GM19239 (cell line): Measurements from ENCODE around the gene CLASP1.

Experiments
- DNase-seq: peaks from one replicate; pipeline ENCODE4 v3.0.0; 2011; ENCODE audit warnings: low spot score; ENCODE audit not compliant: insufficient read length
- FAIRE-seq: peaks from 2 replicates; lab custom pipeline; 2011; peaks lifted over from hg19 to GRCh38; lab: Jason Lieb, UNC

The CLASP1 gene

GRCh38 chr2:121365061-121365460 is 284.2 kb downstream of the CLASP1 start:
- FAIRE-seq (no peak), DNase-seq (no peak)

DNA sequence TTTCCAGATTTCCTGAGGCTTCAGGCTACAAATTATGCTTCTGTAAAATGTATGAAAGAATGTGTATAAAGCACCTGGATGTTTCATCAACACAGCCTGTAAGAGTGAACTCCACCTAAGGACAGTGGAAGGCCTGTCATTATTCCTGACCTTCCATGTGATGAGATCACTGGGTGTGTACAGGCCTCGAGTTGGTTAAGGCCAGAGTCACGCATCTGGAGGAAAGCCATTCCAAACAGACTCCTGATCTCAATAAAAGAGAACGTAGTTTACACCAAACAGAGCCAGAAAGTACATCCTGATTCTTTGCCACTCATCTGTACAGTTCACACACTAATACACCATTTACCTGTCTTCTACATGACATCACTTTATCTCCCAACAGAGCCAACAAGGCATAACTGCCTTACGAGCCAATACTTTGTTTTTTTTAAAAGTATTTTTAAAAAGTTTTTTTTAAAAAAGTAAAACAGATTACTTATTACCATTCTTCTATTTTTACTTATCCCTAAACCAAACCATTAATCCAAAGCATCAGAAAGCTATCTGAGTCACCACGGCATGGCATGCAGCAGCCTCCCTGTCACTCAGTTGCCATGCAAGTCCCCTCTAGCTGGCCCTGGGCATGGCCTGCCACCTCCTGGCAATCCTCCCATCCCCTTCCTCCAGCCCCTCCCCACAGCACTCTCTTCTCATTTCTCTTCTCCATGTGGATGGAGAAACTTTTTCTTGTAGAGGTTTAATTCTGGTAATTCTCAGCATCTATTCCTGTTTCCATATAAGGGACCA is 285.4 kb downstream of the CLASP1 start:
- no peak for DNase-seq
- FAIRE-seq = no peak

DNA sequence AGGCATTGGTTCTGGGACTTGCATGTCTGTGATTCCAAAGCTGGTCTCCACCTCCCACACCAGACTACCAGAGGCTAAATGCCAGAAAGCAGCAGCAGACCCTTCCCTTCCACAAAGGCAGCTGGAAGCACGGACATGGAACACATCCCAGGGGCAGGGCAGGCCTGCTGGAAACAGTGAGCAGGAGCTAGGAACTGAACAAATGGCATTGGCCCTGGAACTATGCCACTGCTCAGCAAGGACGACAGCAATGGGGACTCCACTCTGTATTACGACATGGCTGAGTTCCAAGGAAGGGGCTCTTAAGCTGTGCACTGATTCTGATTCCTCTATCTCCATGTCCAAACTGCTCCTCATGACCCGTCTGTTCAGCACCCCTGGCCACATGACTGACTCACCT is 286.5 kb downstream of the CLASP1 start:
- no peak for DNase-seq
- no peak for FAIRE-seq

DNA sequence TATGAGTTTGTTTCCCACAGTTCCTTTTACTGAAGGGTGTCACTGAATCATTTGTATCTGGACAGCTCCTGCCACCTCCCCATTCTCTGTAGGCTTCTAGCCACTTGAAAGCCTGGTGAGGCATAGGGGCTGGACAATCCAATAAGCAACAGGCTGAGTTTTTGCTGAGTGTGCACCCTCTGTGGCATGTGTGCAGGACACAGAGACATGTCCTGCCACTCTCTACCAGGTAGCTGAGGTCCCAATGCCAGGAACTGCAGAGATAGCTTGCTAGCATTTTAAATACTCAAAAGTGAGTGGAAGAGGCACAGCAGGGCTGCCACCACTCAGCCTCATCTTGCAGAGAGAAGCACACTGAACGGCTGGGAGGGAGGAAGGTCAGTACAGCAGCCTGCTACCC is 287.0 kb downstream of the CLASP1 start:
- DNase-seq (no peak), FAIRE-seq (no peak)

GRCh38 chr2:121360566-121361300 is 288.5 kb downstream of the CLASP1 start:
- DNase-seq (no peak), FAIRE-seq (no peak)

- DNase-seq (no peak), FAIRE-seq (no peak)
Measured at GRCh38 chr2:121359716-121360565, 289.3 kb downstream of the CLASP1 start.

DNA sequence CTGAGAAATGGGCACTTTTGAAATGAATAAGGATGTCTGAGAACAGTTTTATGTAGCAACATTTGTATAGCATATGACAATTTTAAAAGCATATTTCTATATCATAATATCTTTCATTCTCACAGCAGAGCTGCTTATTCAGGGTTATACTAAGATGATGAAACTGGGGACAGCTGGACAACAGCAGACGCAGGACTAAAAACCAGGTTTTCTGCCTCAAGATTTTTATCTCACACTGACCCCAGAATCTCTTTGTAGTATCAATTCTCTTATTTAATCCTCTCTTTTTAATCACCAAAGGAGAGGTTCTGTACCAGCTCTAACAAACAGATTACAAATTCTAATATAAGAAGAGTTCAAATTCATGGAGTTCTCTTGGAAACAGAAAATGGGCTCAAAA is 290.1 kb downstream of the CLASP1 start:
- FAIRE-seq = no peak
- no peak for DNase-seq

GRCh38 chr2:121358291-121358690 is 291.0 kb downstream of the CLASP1 start:
- DNase-seq (no peak), FAIRE-seq (no peak)

DNA sequence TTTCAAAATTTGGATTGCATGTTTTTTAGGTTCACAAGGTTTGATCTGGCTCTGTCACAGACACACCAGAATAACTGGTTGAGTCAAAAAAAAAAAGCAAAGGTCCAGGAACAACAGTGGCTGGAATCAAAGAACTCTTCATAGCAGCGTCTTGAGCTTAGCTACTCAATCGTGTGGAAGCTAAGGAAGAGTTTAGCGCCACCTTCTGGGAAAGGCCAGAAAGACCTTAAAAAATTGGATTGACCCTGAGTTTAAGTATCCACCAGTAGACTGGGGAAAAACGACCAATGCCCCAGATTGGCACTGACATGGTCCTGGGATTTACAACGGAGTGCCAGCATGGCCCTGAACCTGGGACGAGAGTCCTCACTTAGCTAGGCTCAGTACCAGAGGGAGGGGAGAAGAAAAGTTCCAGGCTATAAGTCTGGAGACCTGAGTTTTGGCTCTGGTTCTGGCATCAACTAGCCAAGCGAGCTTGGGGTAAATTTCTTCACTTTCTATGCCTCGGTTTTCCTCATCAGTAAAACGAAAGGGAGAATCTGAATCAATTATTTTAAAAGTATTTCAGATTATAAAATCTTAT is 293.1 kb downstream of the CLASP1 start:
- FAIRE-seq (peak; percentile 47), DNase-seq (peak; percentile 37)

GRCh38 chr2:121355488-121355887 is 293.8 kb downstream of the CLASP1 start:
- FAIRE-seq (no peak), DNase-seq (no peak)

GRCh38 chr2:121351521-121352318 is 297.5 kb downstream of the CLASP1 start:
- no peak for FAIRE-seq
- DNase-seq = no peak

DNA sequence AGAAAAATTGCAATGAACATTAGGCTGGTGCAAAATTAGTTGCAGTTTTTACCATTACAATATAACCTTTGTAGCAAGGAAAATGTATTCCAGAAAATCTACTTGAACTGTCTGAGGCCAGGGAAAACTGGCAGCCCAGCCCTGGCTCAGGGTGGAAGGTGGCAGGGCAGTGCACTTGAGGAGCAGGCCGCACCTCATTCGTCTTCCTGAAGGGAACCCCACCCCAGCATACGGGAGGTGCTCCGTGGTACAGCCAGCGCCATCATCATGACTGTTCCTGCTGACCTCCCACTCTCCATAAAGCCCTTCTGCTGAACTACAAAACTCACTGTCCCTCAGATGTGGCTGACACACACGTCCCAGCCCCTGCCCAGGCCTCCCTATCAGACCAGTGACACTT is 298.4 kb downstream of the CLASP1 start:
- FAIRE-seq = no peak
- no peak for DNase-seq

DNA sequence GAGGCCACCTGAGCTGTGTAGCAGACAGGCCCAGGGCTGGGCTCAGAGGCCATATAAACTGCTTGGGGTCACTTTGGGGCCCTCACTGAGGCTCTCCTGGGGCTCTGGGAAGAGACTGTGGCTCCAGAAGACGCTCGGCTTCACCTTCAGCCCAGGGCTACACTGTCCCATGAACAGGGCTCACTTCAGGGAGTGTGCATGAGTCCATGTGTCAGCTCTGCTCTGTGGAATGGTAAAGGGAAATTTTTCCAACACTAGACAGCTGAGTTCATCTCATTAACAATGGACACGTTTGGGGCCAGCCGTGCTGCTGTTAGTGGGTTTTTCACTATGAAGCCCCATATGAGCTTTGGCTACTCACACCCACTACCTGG is 298.9 kb downstream of the CLASP1 start:
- no peak for FAIRE-seq
- no peak for DNase-seq

- FAIRE-seq = no peak
- no peak for DNase-seq
Measured at GRCh38 chr2:121349721-121350401, 299.4 kb downstream of the CLASP1 start.

DNA sequence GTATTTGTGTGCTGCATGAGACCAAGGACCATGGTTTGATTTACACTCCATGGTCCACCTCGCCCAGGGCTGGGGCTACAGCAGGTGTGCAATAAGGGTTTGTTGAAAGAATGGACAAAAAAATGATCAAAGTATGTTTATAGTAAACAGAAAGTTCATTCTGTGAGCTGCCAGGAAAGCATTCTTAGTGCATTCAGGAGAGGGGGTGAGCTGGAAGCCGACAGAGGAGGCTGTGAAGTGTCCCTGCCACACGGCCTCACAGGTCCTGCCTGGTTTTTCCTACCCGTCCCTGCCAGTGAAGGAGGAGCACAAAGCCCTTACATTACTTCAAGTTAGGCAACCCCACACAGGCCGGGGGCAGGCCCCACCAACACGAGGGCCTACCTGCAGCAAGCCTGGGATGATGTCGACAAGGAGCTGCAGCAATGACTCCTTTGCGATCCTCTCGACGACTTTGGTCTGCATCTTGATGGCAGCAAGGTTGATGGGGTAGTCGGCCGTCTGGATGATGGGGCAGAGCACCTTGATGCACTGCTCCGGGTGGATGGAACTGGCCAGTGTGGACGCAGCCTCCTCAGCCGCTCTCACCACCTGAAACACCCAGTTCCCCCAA is 301.0 kb downstream of the CLASP1 start:
- FAIRE-seq (no peak), DNase-seq (no peak)

- FAIRE-seq (no peak), DNase-seq (no peak)
Measured at GRCh38 chr2:121346859-121347258, 302.4 kb downstream of the CLASP1 start.

- FAIRE-seq (no peak), DNase-seq (no peak)
Measured at GRCh38 chr2:121346407-121346806, 302.9 kb downstream of the CLASP1 start.

GRCh38 chr2:121345887-121346286 is 303.4 kb downstream of the CLASP1 start:
- no peak for DNase-seq

DNA sequence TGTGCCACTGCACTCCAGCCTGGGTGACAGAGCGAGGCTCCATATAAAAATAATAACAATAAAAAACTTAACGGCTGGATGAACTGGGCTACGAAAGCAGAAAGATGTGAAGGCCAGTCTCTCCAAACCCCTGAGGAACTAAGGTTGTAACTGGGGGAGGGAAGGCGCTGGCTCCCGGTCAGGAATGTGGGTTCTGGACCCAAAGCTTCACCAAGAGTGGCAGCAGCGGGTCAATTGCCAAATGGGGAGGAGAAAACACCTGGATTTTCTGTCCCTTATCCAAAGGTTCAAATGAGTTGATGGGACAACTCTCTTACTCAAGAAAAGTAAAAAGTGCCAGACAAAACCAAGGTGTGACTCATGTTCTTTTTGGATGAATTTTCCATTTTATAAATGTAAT is 304.2 kb downstream of the CLASP1 start:
- FAIRE-seq = no peak
- no peak for DNase-seq

More at GRCh38 chr2:121345887-121346286, 303.4 kb downstream of the CLASP1 start:
- FAIRE-seq = no peak
